T-helper 9 cell (primary cell): ENCODE results near the gene ANKRD23.
"Not testable (repeated sequence)": the region's sequence is repeated elsewhere in the genome, so short reads cannot be mapped to it uniquely, and the experiment has no call there.

Experiments
- DNase-seq: peaks from one replicate; pipeline ENCODE4 v3.0.0-alpha.2; 2020

The ANKRD23 gene

GRCh38 chr2:96863056-96863455 lies 19.2 kb upstream of the ANKRD23 start:
- not testable (repeated sequence) for DNase-seq

DNA sequence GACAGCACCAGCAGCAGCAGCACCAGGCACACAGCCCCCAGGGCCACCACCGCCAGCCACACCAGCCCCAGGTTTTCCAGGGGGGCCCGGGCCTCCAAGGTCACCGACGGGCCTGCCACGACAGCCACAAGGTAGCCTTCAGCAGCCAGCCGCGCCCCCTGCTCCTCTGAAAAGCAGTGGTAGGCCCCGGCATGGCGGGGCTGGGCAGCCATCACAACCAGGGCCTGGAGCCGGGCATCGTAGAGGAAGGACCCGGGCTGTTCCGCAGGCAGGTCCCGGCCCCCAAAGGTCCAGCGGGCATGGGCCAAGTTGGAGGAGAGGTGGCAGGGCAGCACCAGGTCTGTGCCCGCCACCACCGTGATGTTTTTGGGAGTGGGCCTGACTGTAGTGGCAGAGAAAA lies 17.3 kb upstream of the ANKRD23 start:
- DNase-seq = no peak

GRCh38 chr2:96860065-96861029 lies 16.5 kb upstream of the ANKRD23 start:
- no peak for DNase-seq

DNA sequence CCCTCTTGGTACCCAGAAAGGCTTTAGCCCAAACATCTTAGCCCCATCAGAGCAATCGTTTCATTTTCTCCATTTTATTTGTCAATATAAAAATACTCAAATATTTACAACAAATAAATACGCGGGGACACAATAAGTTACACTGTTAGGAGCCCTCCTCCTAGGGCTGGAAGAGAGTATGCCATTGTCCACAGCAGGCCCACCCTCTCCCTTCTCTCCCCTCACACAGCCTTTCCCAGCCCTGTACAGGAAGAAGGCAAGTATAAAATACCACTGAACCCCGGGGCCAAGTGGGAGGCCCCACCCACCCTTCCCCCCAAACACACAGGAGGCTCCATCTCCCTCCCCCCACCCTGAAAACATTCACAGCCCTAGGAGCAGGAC lies 15.9 kb upstream of the ANKRD23 start:
- no peak for DNase-seq

- no peak for DNase-seq
Measured at GRCh38 chr2:96859099-96859649, 15.4 kb upstream of the ANKRD23 start.

- DNase-seq = peak; percentile 95
Measured at GRCh38 chr2:96857667-96858372, 14.0 kb upstream of the ANKRD23 start, which contains the start of gene ANKRD39. ANKRD39 (minus strand) TSS chr2:96858016; CDS start chr2:96857987, 29 bp downstream.

DNA sequence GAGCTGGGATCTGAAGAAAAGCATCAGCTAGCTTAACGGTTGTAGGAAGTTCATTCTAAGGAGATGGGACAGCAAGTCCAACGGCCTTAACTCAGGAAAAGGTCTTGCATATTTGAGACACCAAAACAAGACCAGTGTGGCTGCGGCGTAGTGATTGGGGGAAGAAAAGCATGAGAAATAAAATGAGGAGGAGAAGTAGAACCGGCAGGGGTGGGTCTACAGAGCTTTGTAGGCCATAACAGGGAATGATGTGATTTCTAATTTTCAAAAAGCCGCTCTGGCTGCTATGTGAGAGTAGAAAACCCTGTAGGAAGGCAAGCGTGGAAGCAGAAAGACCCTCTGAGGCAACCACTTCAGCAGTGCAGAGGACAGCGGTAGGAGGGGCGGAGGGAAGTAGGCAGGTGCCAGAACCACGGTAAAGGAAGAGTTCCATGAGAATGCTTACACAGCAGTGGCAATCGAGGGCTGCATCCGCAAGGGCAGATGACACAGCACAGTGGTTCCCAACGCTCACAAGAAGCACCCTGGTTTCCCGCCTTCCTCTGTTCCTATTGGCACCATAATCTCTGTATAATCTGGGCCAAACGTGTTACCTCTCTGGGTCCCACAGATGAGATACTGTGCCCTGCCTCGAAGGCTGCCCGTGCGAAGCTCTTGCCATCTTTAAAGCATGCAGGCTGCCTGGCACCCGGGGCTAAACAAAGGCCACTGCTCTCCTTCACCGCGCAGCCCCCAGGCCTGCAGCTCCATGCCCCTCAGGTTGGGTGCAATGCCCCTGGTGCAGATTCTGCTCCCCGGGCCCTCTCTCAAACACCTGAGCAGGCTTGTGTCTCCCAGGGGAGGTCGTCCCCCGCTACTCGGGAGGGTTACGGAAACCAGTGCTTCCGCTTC lies 13.2 kb upstream of the ANKRD23 start:
- DNase-seq = no peak

- DNase-seq = no peak
Measured at GRCh38 chr2:96853321-96853720, 9.5 kb upstream of the ANKRD23 start.

DNA sequence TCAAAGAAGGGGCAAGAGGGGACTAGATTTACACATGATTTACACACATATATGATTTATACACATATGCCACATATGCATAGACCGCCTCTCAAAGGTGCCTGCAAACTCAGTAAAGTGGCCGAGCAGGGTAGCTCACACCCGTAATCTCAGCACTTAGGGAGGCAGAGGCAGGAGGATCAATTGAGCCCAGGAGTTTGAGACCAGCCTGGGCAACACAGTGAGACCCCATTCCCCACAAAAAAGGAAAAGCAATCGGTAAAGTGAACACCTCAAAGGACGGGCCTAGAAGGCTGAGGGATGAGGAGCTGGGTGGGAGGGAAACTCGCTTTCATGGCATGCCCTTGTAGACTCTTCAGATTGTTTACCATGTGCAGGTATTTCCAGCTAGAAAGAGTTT lies 8.8 kb upstream of the ANKRD23 start:
- DNase-seq = no peak

DNA sequence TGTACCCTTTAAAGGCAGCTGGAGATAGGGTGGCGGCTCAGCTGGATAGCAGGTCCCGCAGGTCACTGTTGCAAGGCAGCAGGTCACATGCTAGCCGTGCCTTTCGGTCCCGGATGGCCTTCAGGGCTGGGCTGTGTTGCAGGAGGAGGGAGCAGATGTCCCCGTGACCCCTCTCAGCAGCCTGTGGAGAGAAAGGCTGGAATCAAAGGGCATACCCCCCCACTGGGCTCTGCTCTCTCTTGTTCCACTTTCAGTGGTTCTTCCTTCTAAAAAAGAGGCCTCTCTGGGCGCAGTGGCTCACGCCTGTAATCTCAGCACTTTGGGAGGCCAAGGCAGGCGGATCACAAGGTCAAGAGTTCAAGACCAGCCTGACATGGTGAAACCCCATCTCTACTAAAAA lies 4.4 kb upstream of the ANKRD23 start:
- no peak for DNase-seq

DNA sequence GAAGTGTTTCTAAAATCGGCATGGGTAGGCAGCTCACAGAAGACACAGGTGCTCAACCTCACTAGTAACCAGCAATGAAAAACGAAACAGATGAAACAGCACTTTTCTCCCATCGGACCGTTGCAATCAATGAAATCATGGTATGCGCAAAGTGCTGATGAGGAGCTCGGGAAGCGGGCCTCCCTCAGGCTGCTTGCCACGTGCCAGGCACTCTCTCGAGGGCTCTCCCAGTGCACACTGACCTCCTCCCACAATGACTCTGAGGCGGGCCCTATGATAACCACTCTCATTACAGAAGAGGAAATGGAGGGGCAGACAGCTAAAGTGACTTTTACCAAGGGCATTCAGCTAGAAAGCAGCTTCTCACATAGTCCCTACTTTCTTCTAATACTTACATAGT lies 3.8 kb upstream of the ANKRD23 start:
- DNase-seq = no peak

DNA sequence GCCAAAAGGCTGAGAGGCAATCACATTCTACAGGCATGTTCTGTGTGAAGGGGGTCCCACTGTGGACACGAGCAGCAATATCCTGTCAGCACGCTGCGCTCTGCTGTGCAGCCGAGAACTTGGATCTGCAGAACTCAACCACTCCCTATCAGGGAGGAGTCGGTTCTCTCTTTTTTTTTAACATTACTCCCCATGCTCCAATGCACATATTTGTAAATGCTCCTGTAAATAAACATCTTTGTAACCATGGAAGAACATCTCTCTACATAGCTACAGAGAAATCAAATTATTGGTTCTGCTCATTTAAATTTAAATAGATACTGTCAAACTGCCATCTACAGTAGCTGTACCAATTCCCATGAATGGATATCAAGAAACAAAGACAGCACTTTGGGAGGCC lies 3.0 kb upstream of the ANKRD23 start:
- no peak for DNase-seq

DNA sequence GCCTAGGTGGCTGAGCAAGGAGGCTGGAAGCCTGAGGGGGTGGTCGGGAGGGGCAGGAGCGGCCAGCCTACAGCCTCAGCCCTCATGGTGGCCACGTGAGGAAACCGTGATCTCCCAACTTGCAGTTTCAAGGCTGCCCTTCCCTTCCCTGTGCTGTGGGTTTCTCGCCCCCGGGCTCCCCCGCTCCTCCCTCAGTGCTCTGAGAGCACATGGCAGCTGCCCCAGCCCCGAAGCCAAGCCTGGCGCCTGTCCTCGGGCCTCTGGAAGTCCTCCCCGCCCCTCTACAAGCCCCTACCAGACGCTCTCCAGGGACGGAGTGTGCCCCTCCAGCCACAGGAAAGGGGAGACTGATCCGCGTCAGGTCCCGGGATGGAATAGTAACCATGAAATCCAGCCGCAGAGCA lies 586 bp upstream of the ANKRD23 start:
- DNase-seq = no peak

DNA sequence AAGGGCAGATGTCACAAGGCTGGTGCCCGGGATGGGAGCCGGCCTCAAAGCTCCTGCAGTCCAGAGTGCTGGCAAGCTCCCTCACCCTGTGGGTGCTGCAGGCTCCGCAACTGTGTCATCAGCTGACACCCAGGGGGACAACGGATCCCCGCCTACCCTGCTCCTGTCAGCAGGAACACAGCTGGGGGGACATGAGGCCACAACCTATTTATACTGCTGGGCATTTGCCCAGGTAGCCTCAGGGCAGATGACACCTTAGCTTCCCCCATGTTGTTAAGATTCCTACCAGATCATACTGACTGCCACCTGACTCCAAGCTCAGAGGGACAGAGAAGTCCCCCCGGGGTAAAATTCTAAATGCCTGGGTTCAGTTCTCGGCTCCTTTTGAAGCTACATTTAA lies 1.2 kb downstream of the ANKRD23 start:
- no peak for DNase-seq

GRCh38 chr2:96841701-96842495 lies 1.9 kb downstream of the ANKRD23 start:
- DNase-seq = no peak

GRCh38 chr2:96839875-96840850 lies 3.7 kb downstream of the ANKRD23 start:
- DNase-seq = no peak

DNA sequence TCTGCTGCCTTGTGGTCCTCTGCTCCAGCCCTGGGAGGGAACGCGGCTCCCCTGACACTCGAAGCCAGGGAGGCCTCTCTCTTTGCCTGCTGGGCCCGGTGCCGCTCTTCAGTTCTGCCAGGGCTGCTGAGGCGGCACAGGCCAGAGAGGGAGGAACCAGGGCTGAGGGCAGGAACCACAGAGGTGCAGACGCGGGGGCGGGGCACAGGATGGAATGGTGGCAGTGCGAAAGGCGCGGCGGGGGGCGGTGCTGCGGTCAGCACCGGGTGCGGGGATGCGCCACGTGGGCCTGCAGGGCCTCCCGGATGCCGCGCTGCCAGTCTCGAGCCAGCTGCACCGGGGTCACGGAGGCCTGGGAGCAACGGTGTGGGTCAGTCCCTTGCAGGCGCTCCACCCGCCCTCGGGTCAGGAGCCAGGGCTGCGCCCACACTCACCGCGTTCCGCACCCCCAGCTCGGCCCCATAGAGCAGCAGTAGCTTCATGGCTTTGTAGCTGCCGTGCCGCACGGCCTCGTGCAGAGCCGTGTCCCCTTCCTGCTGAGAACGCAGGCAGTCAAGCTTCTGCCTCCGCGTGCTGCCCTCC lies 4.4 kb downstream of the ANKRD23 start:
- DNase-seq = peak; percentile 76

DNA sequence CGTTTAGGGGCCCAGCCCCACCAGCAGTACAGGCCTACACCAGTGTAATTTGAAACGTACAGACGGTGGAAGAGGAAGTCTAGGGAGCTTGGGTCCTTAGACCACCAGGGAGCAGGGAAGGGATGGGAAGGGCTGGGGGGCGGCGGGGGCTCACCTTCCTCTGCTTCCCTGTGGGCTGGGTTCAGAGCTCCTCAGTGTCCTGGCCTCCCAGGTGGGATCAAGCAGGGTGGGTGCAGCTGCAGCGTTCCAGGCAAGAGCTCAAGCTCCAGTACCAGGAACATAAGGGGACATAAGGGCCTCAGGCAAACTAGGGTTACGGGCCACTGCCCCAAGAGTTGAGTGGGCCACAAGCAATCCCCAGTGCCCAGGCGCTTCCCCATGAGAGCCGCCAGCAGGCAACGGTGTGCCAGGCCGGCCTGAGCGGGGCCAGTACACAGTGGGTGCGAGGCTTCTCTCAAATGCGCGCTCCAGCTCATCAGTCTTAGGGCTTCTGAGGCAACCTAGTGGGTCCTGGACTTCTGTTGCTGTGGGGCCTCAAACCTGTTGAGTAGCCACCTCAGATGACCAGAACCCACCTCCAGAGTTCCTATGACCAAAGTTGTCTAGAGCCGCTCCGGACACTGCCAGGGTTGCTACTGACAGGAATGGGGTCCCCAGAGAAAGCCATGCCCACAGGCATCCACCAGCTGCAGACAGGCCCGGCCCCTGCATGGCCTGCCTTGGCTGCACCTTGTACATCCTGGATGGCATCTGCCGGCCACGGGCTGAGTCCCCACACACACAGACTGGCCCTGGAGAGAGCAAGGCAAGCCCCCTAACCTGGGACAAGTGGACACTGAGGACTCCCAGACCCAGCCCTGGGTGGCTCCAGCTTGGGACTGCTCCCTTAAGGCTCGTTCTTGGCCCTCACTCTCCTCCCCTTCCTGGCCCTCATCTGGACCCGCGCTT lies 5.2 kb downstream of the ANKRD23 start:
- no peak for DNase-seq

DNA sequence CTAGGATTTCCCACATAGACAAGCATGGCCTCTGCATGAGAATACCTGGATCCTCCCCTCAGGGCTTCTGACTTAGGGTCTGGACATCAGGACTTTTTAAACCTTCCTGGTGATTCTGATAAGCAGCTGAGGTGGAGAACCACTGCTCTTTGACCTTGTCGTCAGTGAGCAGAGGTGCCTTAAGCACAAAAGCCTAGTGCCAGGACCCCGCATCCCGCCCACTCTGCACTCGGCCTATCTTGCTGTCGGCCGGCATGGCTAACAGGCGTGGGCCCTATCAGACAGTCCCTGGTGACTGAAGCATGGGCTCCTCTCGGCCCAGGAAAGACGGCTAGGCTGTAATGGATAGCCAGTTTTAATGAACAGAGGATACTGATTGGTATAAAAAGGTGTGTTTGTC lies 6.2 kb downstream of the ANKRD23 start:
- no peak for DNase-seq
